Forelimb muscle (tissue), 1 donor: ENCODE data around the gene ADORA2A. TPM values are rescaled to one million over a fixed set of nuclear protein-coding genes. Genes with fewer than 3 reads are reported as not detected.
"Not testable (repeated sequence)": the region's sequence is repeated elsewhere in the genome, so short reads cannot be mapped to it uniquely, and the experiment has no call there.

Experiments
- DNase-seq: peaks from one replicate; pipeline ENCODE4 v3.0.0-alpha.2; 2013; ENCODE audit warnings: low read depth
- polyA plus RNA-seq: library from polyadenylated mRNA; unstranded; fragments of 120-200 nt; gene quantifications from one replicate; pipeline ENCODE4 v1.2.1, GENCODE V29; 2013; ENCODE audit not compliant: insufficient read length

ADORA2A gene
- polyA plus RNA-seq, 1 donor = 14.0 TPM

- peak; percentile 35 for DNase-seq
Measured at GRCh38 chr22:24485608-24486007, 58.2 kb downstream of the ADORA2A start.

GRCh38 chr22:24486501-24486921 is 59.1 kb downstream of the ADORA2A start:
- no peak for DNase-seq

- no peak for DNase-seq
Measured at GRCh38 chr22:24489011-24489410, 61.6 kb downstream of the ADORA2A start.

GRCh38 chr22:24489434-24489833 is 62.0 kb downstream of the ADORA2A start:
- not testable (repeated sequence) for DNase-seq

Other genes with a start within 250 kb of the ADORA2A start
- gene SUSD2, start 246.1 kb upstream of the ADORA2A start, polyA plus RNA-seq = 0.91 TPM
- 10.8 TPM for gene GGT5, start 182.5 kb upstream of the ADORA2A start, polyA plus RNA-seq
- 25.1 TPM for gene SPECC1L, start 156.8 kb upstream of the ADORA2A start, polyA plus RNA-seq
- 0.75 TPM for gene UPB1, start 67.7 kb downstream of the ADORA2A start, polyA plus RNA-seq
- gene GUCD1, start 127.5 kb downstream of the ADORA2A start, polyA plus RNA-seq = 69.0 TPM
- gene SNRPD3, start 128.4 kb downstream of the ADORA2A start, polyA plus RNA-seq = 94.5 TPM
- 6.2 TPM for gene LRRC75B, start 165.5 kb downstream of the ADORA2A start, polyA plus RNA-seq
- gene GGT1, start 175.6 kb downstream of the ADORA2A start, polyA plus RNA-seq = 3.5 TPM